ENCODE measurements around the gene INPP5D.
"Not testable (repeated sequence)": the region's sequence is repeated elsewhere in the genome, so short reads cannot be mapped to it uniquely, and the experiment has no call there.

INPP5D gene

DNA sequence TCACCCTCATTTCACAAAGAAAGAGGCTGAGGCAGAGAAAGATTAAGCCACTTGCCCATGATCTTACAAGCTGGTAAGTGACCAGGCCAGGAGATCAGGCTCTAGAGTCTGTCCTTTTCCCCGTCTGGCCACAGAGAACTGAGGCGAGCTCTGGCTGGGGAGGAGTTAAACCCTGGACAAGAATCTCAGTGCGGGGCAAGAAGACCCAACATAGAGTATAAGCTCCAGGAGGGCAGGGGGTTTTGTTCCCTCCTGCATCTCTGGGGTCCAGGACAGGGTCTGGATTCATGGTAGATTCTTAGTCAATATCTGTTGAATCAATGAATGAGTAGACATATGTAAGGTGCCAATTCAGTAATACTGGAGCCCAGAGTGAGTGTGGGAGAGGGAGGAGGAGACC lies 12.9 kb upstream of the INPP5D start:
- TF ChIP-seq TAF1 (IDR thresholded peaks at IDR 0.05; ENCODE audit: borderline replicate concordance, low read depth, low read length) (no peak), POLR2A (IDR thresholded peaks at IDR 0.05; ENCODE audit: low read depth, low read length) (no peak), POLR2AphosphoS5 (IDR thresholded peaks at IDR 0.05; ENCODE audit: low read depth, low read length) (no peak)
- DNase-seq (ENCODE audit: insufficient read length) (no peak), FAIRE-seq (no peak)

DNA sequence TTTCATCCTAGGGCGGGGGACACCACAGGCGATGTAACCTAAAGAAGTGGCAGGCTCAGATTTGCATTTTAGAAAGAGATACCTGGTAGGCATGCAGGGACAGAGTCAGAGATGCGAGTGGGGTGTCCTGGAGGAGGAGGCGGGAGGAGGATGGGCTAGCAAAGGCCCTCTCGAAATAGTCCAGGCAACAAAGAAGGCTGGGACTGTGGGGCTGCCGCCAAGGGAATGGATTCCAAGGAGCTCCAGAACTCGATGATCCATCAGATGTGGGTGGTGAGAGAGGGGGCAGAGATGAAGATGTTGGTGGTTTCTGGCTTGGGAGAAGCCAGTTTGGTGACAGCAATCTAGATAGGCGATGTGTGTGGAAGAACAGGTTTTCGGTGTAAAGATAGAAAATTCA lies 12.5 kb upstream of the INPP5D start:
- FAIRE-seq (no peak), DNase-seq (ENCODE audit: insufficient read length) (no peak)
- TF ChIP-seq TAF1 (IDR thresholded peaks at IDR 0.05; ENCODE audit: borderline replicate concordance, low read depth, low read length): no peak
- no peak for TF ChIP-seq POLR2A (IDR thresholded peaks at IDR 0.05; ENCODE audit: low read depth, low read length)
- TF ChIP-seq POLR2AphosphoS5 (IDR thresholded peaks at IDR 0.05; ENCODE audit: low read depth, low read length): no peak

DNA sequence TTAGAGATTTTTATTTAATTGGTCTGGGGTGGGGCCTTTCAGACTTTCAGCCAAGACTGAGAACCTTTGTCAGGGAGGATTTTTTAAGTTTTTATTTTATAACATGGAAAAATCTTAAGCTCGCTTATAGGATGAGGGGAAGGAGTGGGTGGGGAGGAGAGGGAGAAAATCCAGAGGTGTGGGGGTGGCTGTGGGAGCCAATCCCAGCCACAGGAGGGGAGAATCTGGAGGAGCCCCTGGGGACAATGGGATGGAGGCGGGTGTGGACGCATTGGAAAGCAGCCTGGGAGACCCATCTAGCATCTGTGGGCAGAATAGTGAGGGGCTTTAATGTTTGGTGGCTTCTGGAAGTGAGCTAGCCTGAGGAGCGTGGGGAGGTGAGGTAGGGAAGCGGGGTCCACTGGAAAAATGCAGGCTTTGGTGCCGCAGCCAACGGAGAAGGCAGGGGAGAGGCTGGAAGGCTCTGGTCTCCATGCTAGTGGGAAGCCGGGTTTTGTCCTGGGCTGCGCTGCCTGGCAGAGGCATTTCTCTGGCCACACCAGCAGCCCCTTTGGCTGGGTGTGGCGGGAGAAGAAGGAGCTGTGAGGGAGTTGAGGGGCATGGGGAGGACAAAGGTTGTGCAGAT lies 11.5 kb upstream of the INPP5D start:
- no peak for DNase-seq (ENCODE audit: insufficient read length)
- no peak for FAIRE-seq
- no peak for TF ChIP-seq TAF1 (IDR thresholded peaks at IDR 0.05; ENCODE audit: borderline replicate concordance, low read depth, low read length)
- TF ChIP-seq POLR2AphosphoS5 (IDR thresholded peaks at IDR 0.05; ENCODE audit: low read depth, low read length): no peak
- TF ChIP-seq POLR2A (IDR thresholded peaks at IDR 0.05; ENCODE audit: low read depth, low read length): no peak

DNA sequence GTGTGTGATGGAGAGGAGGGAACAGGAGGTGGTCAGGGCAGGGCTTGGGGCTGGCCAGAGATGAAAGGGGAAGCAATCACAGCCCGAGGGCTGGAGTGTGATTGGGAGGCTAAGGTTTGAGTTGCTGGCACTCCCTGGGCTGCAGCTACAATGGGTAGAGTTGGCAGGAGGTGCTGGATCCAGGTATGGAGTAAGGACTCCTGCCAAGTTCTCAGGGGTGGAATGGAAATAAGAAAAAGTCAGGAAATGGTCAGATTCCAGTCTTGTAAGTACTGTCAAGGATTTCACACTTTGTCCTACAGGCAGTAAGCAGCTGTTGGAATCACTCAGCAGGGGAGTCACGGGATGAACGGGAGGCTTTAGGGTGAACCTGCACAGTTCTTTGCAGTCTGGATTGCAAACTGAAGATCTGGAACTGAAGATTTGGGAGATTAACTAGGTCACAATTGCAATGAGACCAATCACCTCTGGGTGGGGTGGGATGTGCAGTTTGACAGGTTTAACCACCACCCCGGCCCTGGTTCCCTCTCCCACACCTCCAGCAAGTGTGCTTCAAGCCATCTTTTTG lies 10.9 kb upstream of the INPP5D start:
- FAIRE-seq (no peak), DNase-seq (ENCODE audit: insufficient read length) (no peak)
- no peak for TF ChIP-seq TAF1 (IDR thresholded peaks at IDR 0.05; ENCODE audit: borderline replicate concordance, low read depth, low read length)
- no peak for TF ChIP-seq POLR2AphosphoS5 (IDR thresholded peaks at IDR 0.05; ENCODE audit: low read depth, low read length)
- TF ChIP-seq POLR2A (IDR thresholded peaks at IDR 0.05; ENCODE audit: low read depth, low read length): no peak

DNA sequence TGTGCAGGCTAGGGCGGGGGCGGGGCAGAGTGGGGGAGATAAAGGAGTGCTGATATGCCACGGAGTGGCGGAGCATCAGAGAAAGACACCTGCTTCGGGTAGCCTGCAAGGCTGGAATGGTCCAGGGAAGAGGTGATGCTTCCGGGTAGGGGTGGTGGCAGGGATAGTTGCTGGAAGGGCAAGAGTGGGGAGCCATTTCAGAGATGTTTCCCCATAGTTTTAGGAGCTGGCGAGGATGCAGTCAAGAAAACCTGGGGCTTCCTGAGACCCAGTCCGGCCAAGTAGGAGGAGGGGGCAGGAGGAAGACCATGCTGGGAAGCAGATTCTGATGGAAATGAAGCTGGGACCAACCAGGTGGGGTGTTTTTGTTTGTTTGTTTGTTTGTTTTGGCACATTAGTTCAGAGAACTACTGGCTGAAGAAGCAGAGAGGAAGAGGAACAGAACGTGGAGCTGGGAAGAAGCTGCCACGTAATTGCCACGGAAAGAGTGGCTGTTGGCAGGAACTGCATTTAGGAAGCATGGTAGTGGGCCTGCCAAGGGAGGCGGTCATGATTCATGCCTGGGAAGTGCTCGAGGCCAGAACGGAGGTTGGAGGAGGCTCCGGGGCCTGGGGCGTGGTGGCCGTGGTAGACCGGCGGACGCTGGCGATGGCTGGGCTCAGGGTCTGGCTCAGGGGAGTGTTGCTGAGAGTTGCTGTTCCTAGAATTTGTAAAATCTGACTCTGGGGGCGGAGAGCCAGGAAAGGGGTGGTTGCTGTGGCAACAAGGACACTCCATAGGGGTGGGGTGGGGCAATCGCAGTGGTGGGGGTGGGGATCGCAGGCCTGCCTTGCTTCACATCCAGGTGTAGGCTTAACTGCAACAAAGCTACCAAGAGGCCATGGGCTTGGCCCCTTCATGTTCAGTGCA lies 8.6 kb upstream of the INPP5D start:
- FAIRE-seq (no peak), DNase-seq (ENCODE audit: insufficient read length) (no peak)
- TF ChIP-seq POLR2AphosphoS5 (IDR thresholded peaks at IDR 0.05; ENCODE audit: low read depth, low read length) (no peak), TAF1 (IDR thresholded peaks at IDR 0.05; ENCODE audit: borderline replicate concordance, low read depth, low read length) (no peak), POLR2A (IDR thresholded peaks at IDR 0.05; ENCODE audit: low read depth, low read length) (no peak)

DNA sequence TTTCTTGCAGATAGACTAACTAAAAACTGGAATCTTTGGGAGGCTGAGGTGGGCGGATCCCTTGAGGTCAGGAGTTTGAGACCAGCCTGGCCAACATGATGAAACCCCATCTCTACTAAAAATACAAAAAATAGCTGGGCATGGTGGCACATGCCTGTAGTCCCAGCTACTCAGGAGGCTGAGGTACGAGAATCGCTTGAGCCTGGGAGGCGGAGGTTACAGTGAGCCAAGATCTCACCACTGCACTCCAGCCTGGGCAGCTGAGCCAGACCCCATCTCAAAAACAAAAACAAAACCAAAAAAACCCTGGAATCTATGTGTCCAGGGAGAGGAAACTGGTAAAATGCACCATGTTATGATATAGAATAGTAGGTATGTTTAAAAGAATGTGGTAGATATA lies 7.6 kb upstream of the INPP5D start:
- DNase-seq (ENCODE audit: insufficient read length): not testable (repeated sequence)

DNA sequence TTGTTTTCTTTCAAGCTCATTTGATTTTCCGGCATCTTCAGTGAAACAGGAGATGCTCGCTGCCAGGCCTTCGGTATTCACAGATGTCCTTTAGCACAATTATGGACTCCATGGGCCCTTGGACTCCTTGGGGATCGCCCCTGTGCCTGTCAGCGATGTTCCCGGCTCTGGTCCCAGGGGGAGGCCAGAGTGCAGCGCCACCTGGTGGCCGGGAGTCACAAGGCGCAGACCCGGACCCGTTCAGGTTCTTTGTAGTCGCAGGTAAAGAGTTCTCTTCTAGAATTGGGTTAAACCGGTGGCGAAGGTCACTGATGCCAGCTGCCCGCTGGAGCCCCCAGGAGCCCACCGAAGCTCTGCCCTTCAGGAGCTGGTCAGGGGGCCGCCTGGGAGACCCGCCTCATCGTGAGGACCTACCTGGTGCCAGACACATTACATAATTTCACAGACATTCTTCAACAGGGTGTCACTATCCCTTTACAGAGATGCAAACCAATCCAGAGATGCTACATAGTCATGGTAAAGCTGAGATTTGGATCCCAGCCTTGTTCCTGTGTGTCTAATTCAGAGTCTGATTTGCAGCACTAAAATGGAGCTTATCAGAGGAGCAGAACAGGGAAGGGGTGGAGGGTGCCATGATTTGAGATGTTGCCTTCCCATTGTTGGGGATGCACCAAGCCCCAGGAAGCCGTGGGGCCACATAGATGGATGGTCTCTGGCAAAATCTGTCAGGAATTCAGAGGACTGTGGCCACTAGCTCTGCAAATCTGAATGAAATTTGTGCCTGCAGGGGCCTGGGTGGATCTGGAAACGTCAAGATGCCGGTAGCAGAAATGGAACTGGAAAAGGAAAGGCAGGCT lies 6.0 kb upstream of the INPP5D start:
- TF ChIP-seq POLR2AphosphoS5 (IDR thresholded peaks at IDR 0.05; ENCODE audit: low read depth, low read length) (no peak), TAF1 (IDR thresholded peaks at IDR 0.05; ENCODE audit: borderline replicate concordance, low read depth, low read length) (no peak), POLR2A (IDR thresholded peaks at IDR 0.05; ENCODE audit: low read depth, low read length) (no peak)
- peak; percentile 84 for DNase-seq (ENCODE audit: insufficient read length)
- peak; percentile 94 for FAIRE-seq

More for the DNA sequence above, 7.6 kb upstream of the INPP5D start:
- FAIRE-seq: not testable (repeated sequence)

DNA sequence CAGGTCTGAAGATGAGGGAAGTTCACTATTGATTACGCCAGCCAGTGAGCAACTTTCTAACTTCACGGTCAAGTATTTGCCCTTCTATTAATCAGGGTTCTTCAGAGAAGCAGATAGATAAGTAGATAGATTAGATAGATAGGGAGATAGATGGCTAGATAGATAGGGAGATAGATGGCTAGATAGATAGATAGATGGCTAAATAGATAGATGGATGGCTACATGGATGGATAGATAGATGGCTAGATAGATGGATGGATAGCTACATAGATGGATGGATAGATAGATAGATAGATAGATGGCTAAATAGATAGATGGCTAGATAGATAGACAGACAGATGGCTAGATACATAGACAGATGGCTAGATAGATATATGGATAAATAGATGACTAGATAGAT lies 4.8 kb upstream of the INPP5D start:
- TF ChIP-seq TAF1 (IDR thresholded peaks at IDR 0.05; ENCODE audit: borderline replicate concordance, low read depth, low read length) (no peak), POLR2A (IDR thresholded peaks at IDR 0.05; ENCODE audit: low read depth, low read length) (no peak), POLR2AphosphoS5 (IDR thresholded peaks at IDR 0.05; ENCODE audit: low read depth, low read length) (no peak)
- no peak for DNase-seq (ENCODE audit: insufficient read length)
- FAIRE-seq: no peak

DNA sequence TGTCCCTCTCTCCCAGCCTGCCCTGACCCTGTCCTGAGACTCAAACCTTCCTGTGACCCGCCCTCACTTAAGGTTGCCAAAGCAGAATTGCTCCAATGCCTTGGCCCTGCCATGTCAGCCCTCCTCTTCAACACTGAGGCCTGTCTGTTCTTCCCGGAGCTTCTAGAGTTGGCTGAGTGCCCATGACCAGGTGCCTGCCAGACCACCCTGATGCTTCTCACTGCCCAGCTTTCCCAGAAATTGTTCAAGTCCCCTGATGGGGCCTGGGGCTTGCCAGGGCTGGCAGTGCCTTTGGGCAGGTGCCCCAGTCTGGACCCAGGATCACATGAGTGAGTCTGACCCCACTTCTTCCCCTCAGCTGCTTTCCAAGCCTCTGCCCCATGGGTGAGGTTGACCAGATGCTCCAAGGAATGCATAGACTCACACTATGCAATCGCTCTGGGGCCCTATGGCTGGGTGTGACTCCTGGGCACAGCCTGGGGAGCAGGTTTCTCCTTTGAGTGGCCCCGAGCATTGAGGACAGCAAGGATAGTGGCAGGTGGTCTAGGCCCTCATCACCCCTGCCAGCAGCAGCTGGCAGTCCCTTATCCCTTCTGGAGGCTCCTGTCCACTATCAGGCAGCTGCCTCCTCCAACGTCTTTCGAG lies 3.1 kb upstream of the INPP5D start:
- TF ChIP-seq POLR2A (IDR thresholded peaks at IDR 0.05; ENCODE audit: low read depth, low read length): no peak
- no peak for TF ChIP-seq TAF1 (IDR thresholded peaks at IDR 0.05; ENCODE audit: borderline replicate concordance, low read depth, low read length)
- no peak for TF ChIP-seq POLR2AphosphoS5 (IDR thresholded peaks at IDR 0.05; ENCODE audit: low read depth, low read length)
- FAIRE-seq (no peak), DNase-seq (ENCODE audit: insufficient read length) (no peak)

DNA sequence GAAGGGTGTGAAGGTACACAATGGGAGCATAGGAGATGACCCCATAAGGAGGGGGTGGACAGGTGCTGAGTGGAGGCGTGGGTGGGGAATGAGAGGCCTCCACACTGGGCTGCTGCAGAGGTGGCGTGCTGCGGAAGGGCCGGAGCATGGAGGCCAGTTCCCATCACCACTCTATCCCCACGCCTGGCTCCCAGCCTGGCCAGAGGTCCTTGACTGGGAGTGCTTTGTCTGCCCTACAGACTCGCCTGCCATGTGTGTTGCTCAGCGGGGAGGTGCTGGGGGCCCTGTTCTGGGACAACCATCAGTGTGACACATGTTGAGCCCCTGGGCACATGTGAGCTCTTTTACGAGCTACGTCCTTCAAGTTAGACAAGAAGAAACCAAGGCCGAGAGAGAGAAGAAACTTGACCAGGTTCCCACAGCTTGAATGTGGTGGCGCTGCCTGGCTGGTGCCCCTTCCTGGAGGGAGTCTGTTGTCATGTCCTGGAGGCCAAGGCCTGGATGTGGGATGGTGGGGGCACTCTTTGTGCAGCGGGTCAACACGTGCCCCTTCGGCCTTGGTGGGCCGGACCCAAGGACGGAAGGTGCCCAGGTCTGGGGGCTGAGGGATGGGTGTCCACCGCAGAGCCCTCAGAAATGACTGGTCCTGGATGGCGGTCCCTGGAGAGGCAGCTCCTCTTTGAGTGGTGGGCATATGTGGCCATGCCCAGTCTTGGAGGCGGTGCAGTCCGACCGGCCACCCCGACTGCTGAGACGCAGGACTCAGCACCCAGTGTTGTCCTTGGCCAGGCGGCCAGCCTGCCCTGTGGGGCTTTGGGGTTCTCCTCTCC lies 1.2 kb upstream of the INPP5D start:
- no peak for DNase-seq (ENCODE audit: insufficient read length)
- no peak for FAIRE-seq
- TF ChIP-seq TAF1 (IDR thresholded peaks at IDR 0.05; ENCODE audit: borderline replicate concordance, low read depth, low read length) (no peak), POLR2A (IDR thresholded peaks at IDR 0.05; ENCODE audit: low read depth, low read length) (no peak), POLR2AphosphoS5 (IDR thresholded peaks at IDR 0.05; ENCODE audit: low read depth, low read length) (no peak)
